ENCODE results near the gene FRMD4A. TPM values are rescaled to one million over a fixed set of nuclear protein-coding genes. Genes with fewer than 3 reads are reported as not detected.
"Not testable (repeated sequence)": the region's sequence is repeated elsewhere in the genome, so short reads cannot be mapped to it uniquely, and the experiment has no call there.

The FRMD4A gene
- total RNA-seq, 3 donors from 2014 or later: 0.46 to 1.4 (median 0.76) TPM

DNA sequence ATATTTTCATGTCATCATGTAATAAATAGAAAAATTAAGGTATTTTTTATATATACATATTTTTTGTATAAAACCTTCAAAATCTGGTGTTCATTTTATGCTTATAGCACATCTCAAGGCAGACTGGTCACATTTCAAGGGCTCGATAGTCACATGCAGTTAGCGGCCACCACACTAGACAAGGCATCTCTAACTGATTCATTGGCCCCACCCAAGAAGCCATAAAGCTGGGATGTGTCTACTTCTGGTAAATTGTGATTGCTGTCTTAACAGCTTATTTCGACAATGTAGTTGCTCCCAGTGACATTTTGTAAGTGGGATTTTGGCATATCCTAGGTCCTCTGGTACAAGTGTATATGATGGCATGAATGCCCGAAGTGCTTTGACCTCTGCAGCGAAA is 168.7 kb downstream of the FRMD4A start:
- no peaks in the 10 kb centered on the region for H3K4me1 Mint-ChIP-seq (ENCODE audit: low read depth)
- no peak overlapping the region for H3K4me3 Mint-ChIP-seq
- no peak for ATAC-seq
- H3K36me3 Mint-ChIP-seq (ENCODE audit: insufficient read depth): no peaks in the 10 kb centered on the region
- no peaks in the 10 kb centered on the region for H3K9me3 Mint-ChIP-seq
- no peak for DNase-seq
- H3K27me3 Mint-ChIP-seq (ENCODE audit: low read depth): peaks cover 32% of the 10 kb centered on the region

GRCh38 chr10:14160299-14160698 is 170.4 kb downstream of the FRMD4A start:
- H3K4me3 Mint-ChIP-seq: no peak overlapping the region
- no peaks in the 10 kb centered on the region for H3K9me3 Mint-ChIP-seq
- no peaks in the 10 kb centered on the region for H3K36me3 Mint-ChIP-seq (ENCODE audit: insufficient read depth)
- DNase-seq (no peak), ATAC-seq (no peak)
- H3K4me1 Mint-ChIP-seq (ENCODE audit: low read depth): no peaks in the 10 kb centered on the region
- peaks cover 27% of the 10 kb centered on the region for H3K27me3 Mint-ChIP-seq (ENCODE audit: low read depth)

DNA sequence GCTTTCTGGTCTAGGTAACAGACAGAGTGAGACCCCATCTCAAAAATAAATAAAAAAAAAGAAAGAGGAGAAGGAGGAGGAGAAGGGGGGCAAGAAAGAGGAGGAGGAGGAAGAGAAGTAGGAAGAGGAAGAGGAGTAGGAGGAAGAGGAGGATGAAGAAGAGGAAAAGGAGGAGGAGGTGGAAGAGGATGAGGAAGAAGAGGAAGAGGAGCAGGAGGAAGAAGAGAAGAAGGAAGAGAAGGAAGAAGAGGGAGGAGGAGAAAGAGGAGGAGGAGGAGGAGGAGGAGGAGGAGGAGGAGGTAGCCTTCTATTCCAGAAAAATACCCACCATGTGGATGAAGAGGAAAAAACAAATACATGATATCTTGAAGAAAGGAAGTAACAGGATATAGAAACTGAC is 172.1 kb downstream of the FRMD4A start:
- no peak for ATAC-seq
- Mint-ChIP-seq H3K4me1 (ENCODE audit: low read depth) (no peaks in the 10 kb centered on the region), H3K4me3 (no peak overlapping the region), H3K9me3 (no peaks in the 10 kb centered on the region), H3K27me3 (ENCODE audit: low read depth) (peaks cover 28% of the 10 kb centered on the region), H3K36me3 (ENCODE audit: insufficient read depth) (no peaks in the 10 kb centered on the region)
- no peak for DNase-seq

DNA sequence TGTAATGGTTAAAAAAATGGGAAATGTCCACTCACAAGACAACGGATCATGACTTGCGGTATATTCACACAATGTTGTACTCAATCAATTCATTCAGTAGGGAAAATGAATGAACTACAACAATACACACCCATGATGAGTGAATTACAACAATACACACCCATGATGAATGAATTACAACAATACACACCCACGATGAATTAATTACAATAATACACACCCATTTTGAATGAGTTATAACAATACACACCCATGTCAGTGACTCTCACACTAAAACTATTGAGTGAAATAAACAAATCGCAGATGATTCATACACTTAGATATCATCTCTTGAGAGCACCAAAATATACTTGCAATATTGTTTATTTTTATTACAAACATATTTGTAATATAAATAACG is 174.6 kb downstream of the FRMD4A start:
- Mint-ChIP-seq H3K4me1 (ENCODE audit: low read depth) (no peaks in the 10 kb centered on the region), H3K36me3 (ENCODE audit: insufficient read depth) (no peaks in the 10 kb centered on the region), H3K27me3 (ENCODE audit: low read depth) (peaks cover 31% of the 10 kb centered on the region), H3K9me3 (no peaks in the 10 kb centered on the region), H3K4me3 (no peak overlapping the region)
- DNase-seq (no peak), ATAC-seq (no peak)

- Mint-ChIP-seq H3K27me3 (ENCODE audit: low read depth) (peaks cover 21% of the 10 kb centered on the region), H3K9me3 (no peaks in the 10 kb centered on the region), H3K36me3 (ENCODE audit: insufficient read depth) (no peaks in the 10 kb centered on the region), H3K4me1 (ENCODE audit: low read depth) (no peaks in the 10 kb centered on the region), H3K4me3 (no peak overlapping the region)
- ATAC-seq (no peak), DNase-seq (no peak)
Observed at GRCh38 chr10:14153570-14154055, 177.1 kb downstream of the FRMD4A start.

- H3K9me3 Mint-ChIP-seq: no peaks in the 10 kb centered on the region
- H3K4me1 Mint-ChIP-seq (ENCODE audit: low read depth): no peaks in the 10 kb centered on the region
Observed at GRCh38 chr10:14151571-14151970, 179.2 kb downstream of the FRMD4A start.

DNA sequence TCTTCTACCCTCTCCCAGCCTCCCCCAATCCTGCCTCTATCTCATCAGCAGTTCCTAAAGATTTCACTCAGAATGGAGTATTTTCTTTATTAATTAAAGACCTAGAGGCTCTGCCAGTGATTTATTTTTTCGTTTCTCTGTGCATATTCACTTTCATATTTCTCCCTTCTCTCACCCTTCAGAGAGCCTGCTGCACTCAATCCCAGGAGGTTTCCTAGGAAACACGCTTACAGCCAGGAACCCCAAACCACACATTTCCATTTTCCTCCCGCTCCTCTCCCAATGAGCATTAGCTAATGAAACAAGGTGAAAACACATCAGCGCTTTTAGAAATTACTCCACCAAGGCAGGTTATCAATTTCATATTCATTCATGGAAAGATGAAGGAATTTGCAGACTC is 180.2 kb downstream of the FRMD4A start:
- H3K9me3 Mint-ChIP-seq: no peaks in the 10 kb centered on the region
- ATAC-seq (no peak), DNase-seq (no peak)
- no peak overlapping the region for H3K4me3 Mint-ChIP-seq
- H3K36me3 Mint-ChIP-seq (ENCODE audit: insufficient read depth): no peaks in the 10 kb centered on the region
- H3K27me3 Mint-ChIP-seq (ENCODE audit: low read depth): peaks cover 10% of the 10 kb centered on the region
- H3K4me1 Mint-ChIP-seq (ENCODE audit: low read depth): no peaks in the 10 kb centered on the region

More at GRCh38 chr10:14151571-14151970, 179.2 kb downstream of the FRMD4A start:
- DNase-seq (no peak), ATAC-seq (no peak)
- Mint-ChIP-seq H3K4me3 (no peak overlapping the region), H3K36me3 (ENCODE audit: insufficient read depth) (no peaks in the 10 kb centered on the region), H3K27me3 (ENCODE audit: low read depth) (peaks cover 10% of the 10 kb centered on the region)

DNA sequence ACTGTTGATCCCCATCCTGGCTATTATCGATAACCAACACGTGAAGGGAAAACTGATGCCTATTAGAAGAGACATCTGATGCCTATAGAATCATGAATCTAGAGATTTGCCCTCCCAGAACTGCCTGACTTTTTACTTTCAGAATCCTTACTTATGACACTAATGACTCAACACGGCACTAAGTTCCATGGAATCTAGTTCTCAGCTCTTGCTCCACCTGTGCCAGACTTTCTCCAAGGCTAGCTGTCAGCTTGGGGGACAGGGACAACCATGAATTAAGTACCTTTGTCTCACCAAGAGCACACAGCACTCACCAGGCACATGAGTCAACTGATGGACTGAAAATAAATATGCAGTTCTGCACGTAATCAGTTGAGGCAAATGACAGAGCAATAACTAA is 184.2 kb downstream of the FRMD4A start:
- no peak for ATAC-seq
- no peak for DNase-seq
- peaks cover 20% of the 10 kb centered on the region for H3K27me3 Mint-ChIP-seq (ENCODE audit: low read depth)

GRCh38 chr10:14146025-14146424 is 184.7 kb downstream of the FRMD4A start:
- peaks cover 20% of the 10 kb centered on the region for H3K27me3 Mint-ChIP-seq (ENCODE audit: low read depth)

More for the DNA sequence above, 184.2 kb downstream of the FRMD4A start:
- Mint-ChIP-seq H3K9me3 (no peaks in the 10 kb centered on the region), H3K4me1 (ENCODE audit: low read depth) (no peaks in the 10 kb centered on the region), H3K36me3 (ENCODE audit: insufficient read depth) (no peaks in the 10 kb centered on the region), H3K4me3 (no peak overlapping the region)

DNA sequence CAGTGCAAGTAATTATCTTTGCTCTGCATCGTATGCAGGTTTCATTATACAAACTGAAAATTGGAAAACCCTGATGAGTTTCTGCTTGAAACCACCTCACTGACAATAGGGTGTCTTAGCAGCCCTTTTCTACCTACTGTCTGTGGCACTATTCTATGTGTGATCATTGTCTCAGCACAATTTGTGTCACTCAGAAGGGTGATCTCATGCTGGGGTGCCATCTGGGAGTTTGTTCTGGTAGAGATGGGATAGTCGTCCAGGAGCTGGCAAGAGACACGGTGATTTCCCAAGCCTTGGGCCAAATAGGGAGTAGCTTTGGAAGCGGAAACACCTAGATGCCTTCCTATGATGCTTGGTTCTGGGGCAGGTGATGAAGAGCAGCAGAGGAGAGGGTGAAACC is 186.3 kb downstream of the FRMD4A start:
- Mint-ChIP-seq H3K9me3 (no peaks in the 10 kb centered on the region), H3K4me1 (ENCODE audit: low read depth) (no peaks in the 10 kb centered on the region), H3K36me3 (ENCODE audit: insufficient read depth) (no peaks in the 10 kb centered on the region), H3K27me3 (ENCODE audit: low read depth) (peaks cover 20% of the 10 kb centered on the region), H3K4me3 (no peak overlapping the region)
- no peak for ATAC-seq
- no peak for DNase-seq

More at GRCh38 chr10:14146025-14146424, 184.7 kb downstream of the FRMD4A start:
- ATAC-seq: no peak
- Mint-ChIP-seq H3K9me3 (no peaks in the 10 kb centered on the region), H3K4me3 (no peak overlapping the region), H3K4me1 (ENCODE audit: low read depth) (no peaks in the 10 kb centered on the region), H3K36me3 (ENCODE audit: insufficient read depth) (no peaks in the 10 kb centered on the region)
- no peak for DNase-seq

DNA sequence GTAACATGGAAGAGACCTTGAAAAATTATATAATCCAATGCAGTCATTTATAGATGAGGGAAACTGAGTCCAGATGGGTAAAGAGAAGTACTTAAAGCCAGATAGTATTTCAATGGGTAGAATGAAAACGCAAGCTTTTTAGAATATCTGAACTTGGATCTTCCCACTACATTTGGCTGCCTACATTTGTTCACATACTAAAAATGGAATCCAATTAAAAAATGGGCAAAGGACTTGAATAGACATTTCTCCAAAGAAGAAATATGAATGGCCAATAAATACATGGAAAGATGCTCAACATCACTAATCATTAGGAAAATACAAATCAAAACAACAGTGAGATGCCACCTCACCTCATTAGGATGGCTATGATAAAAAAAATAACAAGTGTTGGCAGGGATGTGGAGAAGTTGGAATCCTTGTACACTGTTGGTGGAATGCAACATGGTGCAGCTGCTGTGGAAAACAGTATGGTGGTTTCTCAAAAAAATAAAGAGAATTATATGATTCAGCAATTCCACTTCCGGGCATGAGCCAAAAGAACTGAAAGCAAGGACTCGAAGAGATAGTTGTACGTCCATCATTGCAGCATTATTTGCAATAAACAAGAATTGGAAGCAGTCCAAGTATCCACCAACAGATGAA is 188.0 kb downstream of the FRMD4A start:
- ATAC-seq (no peak), DNase-seq (no peak)
- Mint-ChIP-seq H3K27me3 (ENCODE audit: low read depth) (peaks cover 21% of the 10 kb centered on the region), H3K4me3 (no peak overlapping the region), H3K9me3 (no peaks in the 10 kb centered on the region), H3K36me3 (ENCODE audit: insufficient read depth) (no peaks in the 10 kb centered on the region), H3K4me1 (ENCODE audit: low read depth) (no peaks in the 10 kb centered on the region)

DNA sequence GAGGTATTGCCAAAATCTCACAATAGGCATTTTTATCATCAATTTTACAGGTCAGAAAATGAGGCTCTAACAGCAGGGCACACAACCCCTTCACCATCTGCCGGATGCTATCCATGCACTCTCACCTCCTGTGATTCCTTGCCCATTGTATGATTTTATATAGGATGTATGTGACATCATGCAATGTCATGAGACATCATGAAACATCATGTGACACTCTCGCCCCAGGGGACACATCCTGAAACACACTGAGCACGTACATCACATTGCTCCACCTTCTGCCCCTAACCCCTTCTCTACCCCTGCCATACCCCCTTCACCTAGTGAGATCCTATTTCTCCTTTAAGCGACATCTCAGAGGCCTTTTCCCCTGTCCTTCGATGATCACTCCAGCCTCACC is 189.4 kb downstream of the FRMD4A start:
- Mint-ChIP-seq H3K36me3 (ENCODE audit: insufficient read depth) (no peaks in the 10 kb centered on the region), H3K27me3 (ENCODE audit: low read depth) (peaks cover 19% of the 10 kb centered on the region), H3K4me1 (ENCODE audit: low read depth) (no peaks in the 10 kb centered on the region), H3K9me3 (no peaks in the 10 kb centered on the region), H3K4me3 (no peak overlapping the region)
- no peak for ATAC-seq
- DNase-seq: no peak

GRCh38 chr10:14137391-14137790 is 193.3 kb downstream of the FRMD4A start:
- H3K27me3 Mint-ChIP-seq (ENCODE audit: low read depth): peaks cover 4% of the 10 kb centered on the region
- DNase-seq (no peak), ATAC-seq (no peak)
- no peaks in the 10 kb centered on the region for H3K36me3 Mint-ChIP-seq (ENCODE audit: insufficient read depth)
- no peaks in the 10 kb centered on the region for H3K4me1 Mint-ChIP-seq (ENCODE audit: low read depth)
- H3K9me3 Mint-ChIP-seq: no peaks in the 10 kb centered on the region
- H3K4me3 Mint-ChIP-seq: no peak overlapping the region

DNA sequence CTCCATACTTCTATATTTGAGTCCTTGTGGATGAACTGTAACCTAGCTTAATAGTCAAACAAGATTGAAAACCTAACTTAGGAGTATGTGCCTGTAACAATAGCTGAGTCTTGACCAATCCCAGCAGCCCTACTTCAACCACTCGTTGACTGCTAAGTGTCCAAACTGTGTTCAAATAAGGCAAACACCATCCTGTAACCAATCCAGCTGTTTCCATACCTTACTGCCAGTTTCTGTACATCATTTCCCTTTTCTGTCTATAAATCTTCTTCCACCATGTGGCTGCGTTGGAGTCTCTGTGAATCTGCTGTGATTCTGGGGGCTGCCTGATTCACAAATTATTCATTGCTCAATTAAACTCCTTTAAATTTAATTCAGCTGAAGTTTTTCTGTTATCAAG is 195.5 kb downstream of the FRMD4A start:
- not testable (repeated sequence) for H3K4me3 Mint-ChIP-seq; ATAC-seq; H3K9me3 Mint-ChIP-seq; H3K36me3 Mint-ChIP-seq (ENCODE audit: insufficient read depth); DNase-seq; H3K4me1 Mint-ChIP-seq (ENCODE audit: low read depth); H3K27me3 Mint-ChIP-seq (ENCODE audit: low read depth)

- Mint-ChIP-seq H3K4me3 (no peak overlapping the region), H3K27me3 (ENCODE audit: low read depth) (peaks cover 2% of the 10 kb centered on the region), H3K9me3 (no peaks in the 10 kb centered on the region), H3K4me1 (ENCODE audit: low read depth) (no peaks in the 10 kb centered on the region), H3K36me3 (ENCODE audit: insufficient read depth) (no peaks in the 10 kb centered on the region)
- ATAC-seq (no peak), DNase-seq (no peak)
Observed at GRCh38 chr10:14134275-14134674, 196.4 kb downstream of the FRMD4A start.
